Gastrocnemius medialis (tissue), 4 donors: Measurements from ENCODE around the gene SCN4B. TPM values are rescaled to one million over a fixed set of nuclear protein-coding genes. Genes with fewer than 3 reads are reported as not detected.

Source experiments
- ATAC-seq, 2 donors: fragments of 150-250 bp; one replicate each; pipeline ENCODE4 v1.9.1; 2016
- DNase-seq, 2 donors: peaks; one replicate each; pipeline ENCODE4 v3.0.0-alpha.2; 2019
- H3K27ac ChIP-seq, 4 donors: fragments of 200-600 bp; sonication (generic); 1 replicate in 1 of 4; 2 replicates in 3 of 4; pipeline ENCODE4 v1.5.1; 2016 to 2018; ENCODE audit warnings: mild to moderate bottlenecking in 2 of 4, moderate library complexity in 1 of 4
- H3K27me3 ChIP-seq, 3 donors: fragments of 200-600 bp; sonication (generic) in 2 of 3; 1 replicate in 1 of 3; 2 replicates in 2 of 3; pipeline versions ENCODE4 v1.5.1 to v1.6.0; 2016 to 2019; ENCODE audit warnings: mild to moderate bottlenecking in 1 of 3, moderate library complexity in 1 of 3
- H3K36me3 ChIP-seq, 2 donors: fragments of 200-600 bp; sonication (generic) in 1 of 2; one replicate each; pipeline ENCODE4 v1.5.1; 2017 to 2018
- H3K4me1 ChIP-seq, 2 donors: fragments of 200-600 bp; sonication (generic) in 1 of 2; one replicate each; pipeline ENCODE4 v1.5.1; 2016 to 2017; ENCODE audit warnings: mild to moderate bottlenecking in 2 of 2
- H3K4me3 ChIP-seq, 4 donors: fragments of 200-600 bp; sonication (generic) in 3 of 4; 1 replicate in 1 of 4; 2 replicates in 3 of 4; pipeline ENCODE4 v1.5.1; 2016 to 2019; ENCODE audit warnings: mild to moderate bottlenecking in 2 of 4
- H3K9me3 ChIP-seq, 3 donors: fragments of 200-600 bp; sonication (generic) in 2 of 3; 1 replicate in 1 of 3; 2 replicates in 2 of 3; pipeline ENCODE4 v1.5.1; 2016 to 2019
- POLR2A ChIP-seq, 2 donors: fragments of 450-650 bp; IDR thresholded peaks; one replicate each; pipeline ENCODE4 v1.6.1; 2017; ENCODE audit warnings: antibody characterized with exemption in 2 of 2, mild to moderate bottlenecking in 2 of 2, moderate library complexity in 2 of 2
- in situ Hi-C, 4 donors: fragments of 200-750 bp; cut with MboI; loops; one replicate each; pipeline versions ENCODE4 v1.15.0 to v1.8.0; 2017; ENCODE audit warnings: low sequenced_read_pairs in 4 of 4
- intact Hi-C: fragments of 100-400 bp; cut with DNase I; formaldehyde crosslinking; loops from one replicate; pipeline ENCODE4 v1.15.1; 2023; ENCODE audit warnings: low total_unique reads
- total RNA-seq, 4 donors: library from RNA; depleted of rRNA; stranded (reverse); fragments of >200 nt; gene quantifications; one replicate each; pipeline versions ENCODE4 v1.1.0 to v1.2.3, GENCODE V29; 2016
- TF ChIP-seq, protein P1 (sequence below), 5 experiments: fragments of 450-650 bp in 3 of 5; fragments of 200-600 bp in 2 of 5; sonication (generic) in 2 of 5; IDR thresholded peaks in 4 of 5; conservative IDR thresholded peaks in 1 of 5; 1 replicate in 4 of 5; 2 replicates in 1 of 5; pipeline ENCODE4 v1.5.1; 2016 to 2019; ENCODE audit warnings: antibody characterized with exemption in 5 of 5, mild to moderate bottlenecking in 3 of 5, moderate library complexity in 3 of 5

SCN4B gene
- total RNA-seq, 4 donors from 2014 or later = 3.5 to 16.3 (median 6.5) TPM

DNA sequence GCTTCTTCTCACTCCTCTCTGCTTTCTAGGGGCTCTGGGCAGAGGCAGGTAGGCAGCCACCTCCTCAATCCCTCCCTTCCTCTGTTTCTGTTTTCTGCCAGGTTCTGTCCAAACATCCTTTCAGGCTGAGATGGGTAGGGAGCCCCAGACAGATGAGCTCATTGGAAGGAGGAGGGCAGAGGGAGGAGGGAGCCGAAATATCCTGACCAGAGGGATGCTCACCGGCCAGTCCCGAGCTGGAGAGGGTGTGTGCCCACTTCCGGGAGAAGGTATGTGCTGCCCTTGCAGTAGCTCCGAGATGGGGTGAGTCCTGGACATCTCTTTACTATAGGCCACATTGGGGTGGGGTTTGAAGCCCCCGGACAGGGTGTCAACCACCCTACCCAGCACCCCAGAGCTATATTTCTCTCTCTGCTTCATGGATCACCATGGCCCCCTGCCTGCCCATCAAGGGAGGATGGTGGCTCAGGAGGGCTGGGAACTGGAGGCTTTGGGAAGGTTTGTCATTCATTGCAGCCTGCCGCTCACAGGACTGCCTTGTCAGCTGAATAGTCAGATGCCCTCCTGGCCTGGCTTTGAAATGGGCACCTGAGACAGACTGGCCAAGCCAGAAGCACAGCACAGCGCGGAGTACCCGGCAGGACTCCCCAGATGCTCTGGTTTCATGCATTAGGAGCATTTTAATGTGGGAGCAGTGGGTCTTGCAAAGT lies 4.7 kb upstream of the SCN4B start:
- no peaks in the 10 kb centered on the region for H3K36me3 ChIP-seq
- H3K27me3 ChIP-seq = peaks cover 0 to 8% (median 0%) of the 10 kb centered on the region in 3 donors
- no peaks in the 10 kb centered on the region for H3K9me3 ChIP-seq
- DNase-seq = no peak
- in situ Hi-C loops (no loop called here), intact Hi-C loops (no loop called here)
- H3K27ac ChIP-seq = peak overlapping the region in 3 of 4 donors; percentile 18 to 71 (median 23)
- peak overlapping the region in 2 of 4 donors; percentile 4 to 25 for H3K4me3 ChIP-seq
- no peak for TF ChIP-seq POLR2A (IDR thresholded peaks at IDR 0.05)
- TF ChIP-seq, protein P1, sequence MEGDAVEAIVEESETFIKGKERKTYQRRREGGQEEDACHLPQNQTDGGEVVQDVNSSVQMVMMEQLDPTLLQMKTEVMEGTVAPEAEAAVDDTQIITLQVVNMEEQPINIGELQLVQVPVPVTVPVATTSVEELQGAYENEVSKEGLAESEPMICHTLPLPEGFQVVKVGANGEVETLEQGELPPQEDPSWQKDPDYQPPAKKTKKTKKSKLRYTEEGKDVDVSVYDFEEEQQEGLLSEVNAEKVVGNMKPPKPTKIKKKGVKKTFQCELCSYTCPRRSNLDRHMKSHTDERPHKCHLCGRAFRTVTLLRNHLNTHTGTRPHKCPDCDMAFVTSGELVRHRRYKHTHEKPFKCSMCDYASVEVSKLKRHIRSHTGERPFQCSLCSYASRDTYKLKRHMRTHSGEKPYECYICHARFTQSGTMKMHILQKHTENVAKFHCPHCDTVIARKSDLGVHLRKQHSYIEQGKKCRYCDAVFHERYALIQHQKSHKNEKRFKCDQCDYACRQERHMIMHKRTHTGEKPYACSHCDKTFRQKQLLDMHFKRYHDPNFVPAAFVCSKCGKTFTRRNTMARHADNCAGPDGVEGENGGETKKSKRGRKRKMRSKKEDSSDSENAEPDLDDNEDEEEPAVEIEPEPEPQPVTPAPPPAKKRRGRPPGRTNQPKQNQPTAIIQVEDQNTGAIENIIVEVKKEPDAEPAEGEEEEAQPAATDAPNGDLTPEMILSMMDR (IDR thresholded peaks at IDR 0.05 in 4 of 5, conservative IDR thresholded peaks at IDR 0.05 in 1 of 5) = no peak
- H3K4me1 ChIP-seq = peaks cover 38 to 47% of the 10 kb centered on the region in 2 donors
- peak in 1 of 2 donors; percentile 2 for ATAC-seq

DNA sequence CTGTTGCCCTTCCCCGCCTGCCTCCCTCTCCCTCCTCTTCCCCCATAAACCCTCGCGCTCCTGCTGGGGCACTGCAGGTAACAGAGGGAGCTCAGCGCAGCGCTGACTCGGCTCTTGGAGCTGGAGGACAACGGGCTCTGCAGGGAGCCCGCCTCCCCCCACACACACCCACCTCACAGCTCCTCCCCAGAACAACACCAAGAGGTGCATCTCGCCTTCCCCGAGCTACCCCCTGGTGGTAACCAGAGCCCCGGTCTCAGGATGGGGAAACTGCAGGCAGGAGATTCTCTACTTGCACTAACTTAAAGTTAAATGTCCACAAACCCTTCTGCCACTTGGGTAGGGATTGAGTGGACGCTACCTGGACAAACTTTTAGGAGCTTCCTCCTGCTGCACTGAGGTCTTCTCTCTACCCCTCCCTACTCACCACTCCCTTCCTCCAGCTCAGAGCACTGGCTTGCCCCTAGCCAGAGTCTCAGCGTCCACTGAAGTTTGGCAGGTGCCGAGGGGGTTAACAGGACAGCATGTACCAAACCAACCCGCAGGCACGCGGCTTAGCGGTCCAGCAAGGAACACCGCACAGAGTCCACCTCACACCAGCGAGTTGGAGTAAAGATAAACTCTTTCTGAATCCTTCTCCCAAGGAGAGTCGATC lies 4.0 kb upstream of the SCN4B start:
- Histone ChIP-seq H3K36me3 (no peaks in the 10 kb centered on the region), H3K4me1 (peaks cover 45 to 54% of the 10 kb centered on the region in 2 donors), H3K27me3 (peaks cover 0 to 11% (median 0%) of the 10 kb centered on the region in 3 donors), H3K27ac (peak overlapping the region in 3 of 4 donors; percentile 18 to 71 (median 23)), H3K9me3 (no peaks in the 10 kb centered on the region), H3K4me3 (peak overlapping the region in 3 of 4 donors; percentile 4 to 25 (median 4))
- in situ Hi-C loops (no loop called here), intact Hi-C loops (no loop called here)
- ATAC-seq = peak; percentile 48 to 62
- TF ChIP-seq POLR2A (IDR thresholded peaks at IDR 0.05) = no peak
- TF ChIP-seq, protein P1 (IDR thresholded peaks at IDR 0.05 in 4 of 5, conservative IDR thresholded peaks at IDR 0.05 in 1 of 5) = no peak
- peak; percentile 35 to 38 for DNase-seq

DNA sequence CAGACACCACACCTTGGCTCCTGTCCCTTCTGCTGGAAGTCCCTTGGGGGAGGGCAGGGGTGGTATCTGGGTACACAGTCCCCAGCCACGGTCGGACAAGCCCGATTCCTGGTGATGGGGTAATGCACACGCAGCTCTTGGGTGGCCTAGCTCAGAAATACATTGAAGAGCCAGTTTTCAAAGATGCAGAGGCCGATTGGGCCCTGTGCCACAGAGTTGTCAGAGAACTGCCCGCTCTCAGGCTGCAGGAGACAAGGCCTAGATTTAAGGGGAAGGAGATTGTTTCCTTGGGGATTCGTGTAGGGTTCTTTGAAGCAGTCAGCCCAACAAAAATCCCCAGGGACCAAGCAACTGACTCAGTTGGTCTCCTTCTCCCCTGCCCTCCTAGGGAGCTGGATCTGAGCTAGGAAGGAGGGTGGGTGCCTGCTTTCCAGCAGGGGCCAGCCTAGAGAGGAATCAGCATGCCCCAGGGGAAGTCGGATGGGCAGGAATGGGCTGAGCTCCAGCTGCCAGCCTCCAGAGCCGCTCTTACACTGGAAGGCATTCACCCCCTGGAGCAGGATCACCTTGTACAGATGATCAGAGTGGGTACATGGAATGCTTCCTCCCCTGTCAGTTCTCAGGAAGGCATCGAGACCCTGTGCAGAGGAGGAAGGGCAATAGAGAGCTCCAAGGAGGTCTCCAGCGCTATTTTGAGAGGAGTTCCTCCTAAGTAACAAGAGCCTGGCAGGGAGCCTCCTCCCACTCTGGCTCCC lies 3.3 kb upstream of the SCN4B start:
- H3K27me3 ChIP-seq = peaks cover 0 to 11% (median 0%) of the 10 kb centered on the region in 3 donors
- H3K4me3 ChIP-seq = peak overlapping the region in 1 of 4 donors; percentile 4
- peaks cover 51 to 57% of the 10 kb centered on the region in 2 donors for H3K4me1 ChIP-seq
- H3K9me3 ChIP-seq = no peaks in the 10 kb centered on the region
- in situ Hi-C loops (no loop called here), intact Hi-C loops (no loop called here)
- no peak for DNase-seq
- no peak for ATAC-seq
- H3K36me3 ChIP-seq = no peaks in the 10 kb centered on the region
- TF ChIP-seq, protein P1 (IDR thresholded peaks at IDR 0.05 in 4 of 5, conservative IDR thresholded peaks at IDR 0.05 in 1 of 5) = no peak
- TF ChIP-seq POLR2A (IDR thresholded peaks at IDR 0.05) = no peak
- H3K27ac ChIP-seq = peak overlapping the region in 3 of 4 donors; percentile 18 to 71 (median 23)

DNA sequence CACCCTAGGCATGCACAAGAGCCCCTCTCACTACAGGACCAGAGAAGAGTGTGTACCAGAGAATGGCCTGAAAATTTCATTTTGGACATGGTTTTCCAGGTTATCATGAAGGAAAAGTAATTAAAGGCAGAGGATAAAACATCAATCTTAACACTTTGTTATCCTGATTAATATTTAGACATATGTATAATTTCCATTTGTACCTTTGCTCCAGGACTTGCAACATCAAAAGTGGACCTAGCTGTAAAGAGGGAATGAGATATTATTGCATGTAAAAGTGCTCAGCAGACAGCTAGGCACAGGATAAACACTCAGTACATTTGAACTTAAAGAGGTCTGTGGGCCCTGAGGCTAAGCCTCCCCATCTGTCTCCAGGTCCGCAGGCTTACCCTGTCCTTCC lies 2.0 kb upstream of the SCN4B start:
- TF ChIP-seq, protein P1 (IDR thresholded peaks at IDR 0.05 in 4 of 5, conservative IDR thresholded peaks at IDR 0.05 in 1 of 5) = no peak
- TF ChIP-seq POLR2A (IDR thresholded peaks at IDR 0.05) = no peak
- H3K9me3 ChIP-seq = no peaks in the 10 kb centered on the region
- intact Hi-C loops = no loop called here
- no peaks in the 10 kb centered on the region for H3K36me3 ChIP-seq
- H3K27me3 ChIP-seq = peaks cover 0 to 11% (median 0%) of the 10 kb centered on the region in 3 donors
- DNase-seq (no peak), ATAC-seq (no peak)
- peak overlapping the region in 1 of 4 donors; percentile 71 for H3K27ac ChIP-seq
- no peak overlapping the region for H3K4me3 ChIP-seq
- peaks cover 51 to 57% of the 10 kb centered on the region in 2 donors for H3K4me1 ChIP-seq
- in situ Hi-C loops = no loop called here
